ENCODE measurements around the gene VPS13D. TPM values are rescaled to one million over a fixed set of nuclear protein-coding genes. Genes with fewer than 3 reads are reported as not detected.

VPS13D gene
- total and polyA plus RNA-seq, 4 donors, result 10.2 to 68.3 (median 12.6) TPM

- Histone ChIP-seq H3K9me3 (ENCODE audit: control insufficient read depth in 4 of 4, low read length in 3 of 4) (no peaks in the 10 kb centered on the region), H3K27ac (ENCODE audit: low read depth in 1 of 2, low read length in 2 of 2) (no peak overlapping the region), H3K27me3 (ENCODE audit: control insufficient read depth in 4 of 4, insufficient read depth in 4 of 4, low read length in 3 of 4) (no peaks in the 10 kb centered on the region), H3K36me3 (ENCODE audit: control insufficient read depth in 4 of 4, insufficient read depth in 3 of 4, low read depth in 1 of 4, low read length in 3 of 4) (peaks cover 0 to 4% (median 1%) of the 10 kb centered on the region in 4 donors), H3K4me3 (ENCODE audit: low read depth in 1 of 3, low read length in 3 of 3) (no peak overlapping the region), H3K4me1 (ENCODE audit: control insufficient read depth in 4 of 4, insufficient read depth in 4 of 4, low read length in 3 of 4) (peaks cover 0 to 5% (median 3%) of the 10 kb centered on the region in 4 donors), H3K9ac (ENCODE audit: low read depth in 1 of 2, low read length in 2 of 2) (no peak overlapping the region)
- TF ChIP-seq FOXA1 (IDR thresholded peaks at IDR 0.05) (no peak), SP1 (IDR thresholded peaks at IDR 0.05) (no peak), FOXA2 (IDR thresholded peaks at IDR 0.05) (no peak), ZBTB33 (IDR thresholded peaks at IDR 0.05) (no peak), RXRA (IDR thresholded peaks at IDR 0.05) (no peak), NR2F2 (IDR thresholded peaks at IDR 0.05) (no peak), HNF4A (conservative IDR thresholded peaks at IDR 0.05) (no peak), RAD21 (IDR thresholded peaks at IDR 0.05) (no peak), ATF3 (IDR thresholded peaks at IDR 0.05) (no peak), HNF4G (IDR thresholded peaks at IDR 0.05) (no peak), YY1 (IDR thresholded peaks at IDR 0.05) (no peak), CTCF (IDR thresholded peaks at IDR 0.05; ENCODE audit: low read depth, low read length, missing input control) (no peak), TAF1 (conservative IDR thresholded peaks at IDR 0.05) (no peak), GABPA (IDR thresholded peaks at IDR 0.05 in 1 of 2, conservative IDR thresholded peaks at IDR 0.05 in 1 of 2) (no peak), MAX (IDR thresholded peaks at IDR 0.05) (no peak)
- DNase-seq (ENCODE audit: low spot score), result no peak
- WGBS, result 77% methylated on average over 7 of the region's 7 CpGs
Measured at GRCh38 chr1:12441414-12442105, 211.7 kb downstream of the VPS13D start.

GRCh38 chr1:12442217-12442616 is 212.4 kb downstream of the VPS13D start:
- 93% methylated on average over 1 of the region's 1 CpG for WGBS
- Histone ChIP-seq H3K27me3 (ENCODE audit: control insufficient read depth in 4 of 4, insufficient read depth in 4 of 4, low read length in 3 of 4) (no peaks in the 10 kb centered on the region), H3K4me1 (ENCODE audit: control insufficient read depth in 4 of 4, insufficient read depth in 4 of 4, low read length in 3 of 4) (peaks cover 0 to 4% (median 2%) of the 10 kb centered on the region in 4 donors), H3K27ac (ENCODE audit: low read depth in 1 of 2, low read length in 2 of 2) (no peak overlapping the region), H3K4me3 (ENCODE audit: low read depth in 1 of 3, low read length in 3 of 3) (no peak overlapping the region), H3K9ac (ENCODE audit: low read depth in 1 of 2, low read length in 2 of 2) (no peak overlapping the region), H3K36me3 (ENCODE audit: control insufficient read depth in 4 of 4, insufficient read depth in 3 of 4, low read depth in 1 of 4, low read length in 3 of 4) (peaks cover 0 to 4% (median 1%) of the 10 kb centered on the region in 4 donors), H3K9me3 (ENCODE audit: control insufficient read depth in 4 of 4, low read length in 3 of 4) (no peaks in the 10 kb centered on the region)
- DNase-seq (ENCODE audit: low spot score), result no peak
- no peak for TF ChIP-seq HNF4A (conservative IDR thresholded peaks at IDR 0.05)

Data from liver (tissue), 9 donors.